Measurements from ENCODE around the gene PRM2. TPM values are rescaled to one million over a fixed set of nuclear protein-coding genes. Genes with fewer than 3 reads are reported as not detected.

The PRM2 gene
- total RNA-seq, 1 experiment from 2014 or later, result not detected

- no peak for DNase-seq (ENCODE audit: low read depth)
Observed at GRCh38 chr16:11262915-11263314, 13.4 kb downstream of the PRM2 start.

GRCh38 chr16:11260596-11260966, 15.7 kb downstream of the PRM2 start:
- no peak for DNase-seq (ENCODE audit: low read depth)

- no peak for DNase-seq (ENCODE audit: low read depth)
Observed at GRCh38 chr16:11259655-11260595, 16.4 kb downstream of the PRM2 start.

- no peak for DNase-seq (ENCODE audit: low read depth)
Observed at GRCh38 chr16:11258553-11259492, 17.5 kb downstream of the PRM2 start.

GRCh38 chr16:11257131-11257938, 18.9 kb downstream of the PRM2 start:
- DNase-seq (ENCODE audit: low read depth), result peak; percentile 80

GRCh38 chr16:11256661-11257130, 19.6 kb downstream of the PRM2 start:
- peak; percentile 50 for DNase-seq (ENCODE audit: low read depth)

- DNase-seq (ENCODE audit: low read depth), result peak; percentile 76
Observed at GRCh38 chr16:11255737-11256660, 20.3 kb downstream of the PRM2 start, which contains the start of gene SOCS1. TSS of gene SOCS1 (minus strand) at chr16:11256204. CDS start at chr16:11255478, 726 bp downstream.

- DNase-seq (ENCODE audit: low read depth), result no peak
Observed at GRCh38 chr16:11254913-11255736, 21.2 kb downstream of the PRM2 start.

- no peak for DNase-seq (ENCODE audit: low read depth)
Observed at GRCh38 chr16:11253995-11254912, 22.0 kb downstream of the PRM2 start.

GRCh38 chr16:11253009-11253994, 23.0 kb downstream of the PRM2 start:
- DNase-seq (ENCODE audit: low read depth), result peak; percentile 19

GRCh38 chr16:11252482-11252931, 23.8 kb downstream of the PRM2 start:
- no peak for DNase-seq (ENCODE audit: low read depth)

GRCh38 chr16:11251525-11252481, 24.5 kb downstream of the PRM2 start:
- DNase-seq (ENCODE audit: low read depth), result no peak

- no peak for DNase-seq (ENCODE audit: low read depth)
Observed at GRCh38 chr16:11250786-11251524, 25.3 kb downstream of the PRM2 start.

- no peak for DNase-seq (ENCODE audit: low read depth)
Observed at GRCh38 chr16:11250091-11250785, 26.0 kb downstream of the PRM2 start.

Data from LHCN-M2 (cell line).